ENCODE measurements around the gene EFNA4.

EFNA4 gene

DNA sequence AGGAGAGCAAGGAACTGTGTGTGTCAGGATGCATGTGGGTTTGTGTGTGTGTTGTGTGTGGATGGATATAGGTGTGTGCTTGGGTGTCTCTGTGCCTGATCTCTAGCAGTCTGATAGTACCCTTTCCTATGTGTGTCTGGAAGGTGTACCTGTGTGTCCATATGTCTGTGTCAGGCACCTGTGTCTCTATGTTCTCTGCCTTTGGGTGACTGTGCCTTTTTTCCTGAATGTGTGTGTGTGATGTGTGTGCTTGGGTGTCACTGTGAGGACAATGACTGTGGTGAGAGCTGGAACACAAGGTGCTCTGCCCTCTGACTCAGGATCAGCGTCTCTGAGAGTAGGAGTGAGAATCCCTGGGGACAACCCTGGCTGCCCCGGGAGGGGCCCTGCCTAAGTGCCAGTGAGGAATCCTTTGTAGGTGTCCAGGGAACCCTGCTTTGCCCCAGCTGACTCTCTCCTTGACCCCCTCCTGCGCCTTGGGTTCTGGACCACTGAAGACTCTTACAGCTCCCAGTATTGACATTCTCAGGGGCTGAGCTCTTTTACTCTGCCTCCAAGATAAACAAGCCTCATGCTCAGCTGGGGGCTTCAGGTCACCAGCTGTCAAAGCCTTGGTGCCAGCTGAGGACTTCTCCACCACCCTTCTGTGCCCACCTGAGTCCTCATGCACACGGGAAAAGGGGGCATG is 14.4 kb downstream of the EFNA4 start:
- TF ChIP-seq, protein P1, sequence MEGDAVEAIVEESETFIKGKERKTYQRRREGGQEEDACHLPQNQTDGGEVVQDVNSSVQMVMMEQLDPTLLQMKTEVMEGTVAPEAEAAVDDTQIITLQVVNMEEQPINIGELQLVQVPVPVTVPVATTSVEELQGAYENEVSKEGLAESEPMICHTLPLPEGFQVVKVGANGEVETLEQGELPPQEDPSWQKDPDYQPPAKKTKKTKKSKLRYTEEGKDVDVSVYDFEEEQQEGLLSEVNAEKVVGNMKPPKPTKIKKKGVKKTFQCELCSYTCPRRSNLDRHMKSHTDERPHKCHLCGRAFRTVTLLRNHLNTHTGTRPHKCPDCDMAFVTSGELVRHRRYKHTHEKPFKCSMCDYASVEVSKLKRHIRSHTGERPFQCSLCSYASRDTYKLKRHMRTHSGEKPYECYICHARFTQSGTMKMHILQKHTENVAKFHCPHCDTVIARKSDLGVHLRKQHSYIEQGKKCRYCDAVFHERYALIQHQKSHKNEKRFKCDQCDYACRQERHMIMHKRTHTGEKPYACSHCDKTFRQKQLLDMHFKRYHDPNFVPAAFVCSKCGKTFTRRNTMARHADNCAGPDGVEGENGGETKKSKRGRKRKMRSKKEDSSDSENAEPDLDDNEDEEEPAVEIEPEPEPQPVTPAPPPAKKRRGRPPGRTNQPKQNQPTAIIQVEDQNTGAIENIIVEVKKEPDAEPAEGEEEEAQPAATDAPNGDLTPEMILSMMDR (IDR thresholded peaks at IDR 0.05; ENCODE audit: low read depth, low read length) = no peak
- peak overlapping the region; percentile 48 for H3K4me3 ChIP-seq (ENCODE audit: low read depth, low read length)
- H3K9me3 ChIP-seq = no peaks in the 10 kb centered on the region
- DNase-seq = no peak
- H3K4me1 ChIP-seq = peaks cover 14% of the 10 kb centered on the region
- H3K27me3 ChIP-seq = peaks cover 40% of the 10 kb centered on the region
- H3K36me3 ChIP-seq = no peaks in the 10 kb centered on the region

DNA sequence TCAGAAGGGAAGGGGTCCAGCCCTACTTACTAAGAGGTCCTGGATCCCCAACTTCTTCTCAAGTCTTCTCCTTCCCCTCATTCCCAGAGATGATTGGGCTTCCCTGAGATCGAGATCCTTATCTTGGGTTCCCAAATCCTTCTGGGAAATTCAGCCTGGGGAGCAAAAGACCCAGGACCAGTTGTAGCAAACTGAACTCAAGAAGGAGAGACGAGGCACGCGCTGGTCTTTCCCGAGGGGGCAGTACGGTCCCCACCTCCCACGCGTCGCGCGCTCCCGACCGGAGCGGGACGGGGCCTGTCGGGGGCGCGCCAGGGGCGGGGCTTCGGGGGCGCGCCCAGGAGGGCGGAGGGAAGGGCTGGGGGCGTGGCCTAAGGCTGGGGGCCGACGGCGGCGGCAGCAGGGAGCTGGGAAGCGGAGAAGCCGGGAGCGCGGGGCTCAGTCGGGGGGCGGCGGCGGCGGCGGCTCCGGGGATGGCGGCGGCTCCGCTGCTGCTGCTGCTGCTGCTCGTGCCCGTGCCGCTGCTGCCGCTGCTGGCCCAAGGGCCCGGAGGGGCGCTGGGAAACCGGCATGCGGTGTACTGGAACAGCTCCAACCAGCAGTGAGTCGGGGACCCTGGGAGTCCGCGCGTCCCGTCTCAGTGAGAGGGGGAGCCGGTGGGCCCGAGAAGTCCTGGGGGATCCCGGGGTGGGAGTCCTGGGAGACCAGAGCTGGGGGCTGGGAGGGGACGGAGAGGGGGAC is 15.1 kb downstream of the EFNA4 start, which contains the start of gene EFNA3:
Gene EFNA3 (plus strand): TSS at position 369 of the 741 bp plus-strand sequence. CDS start 105 bp downstream, at position 474.
- peak within 1 kb of the TSS; percentile 52 for H3K4me3 ChIP-seq (ENCODE audit: low read depth, low read length)
- H3K36me3 ChIP-seq = no peaks in the 10 kb centered on the region
- peaks cover 14% of the 10 kb centered on the region for H3K4me1 ChIP-seq
- no peaks in the 10 kb centered on the region for H3K9me3 ChIP-seq
- peak; percentile 80 for DNase-seq
- TF ChIP-seq, protein P1 (IDR thresholded peaks at IDR 0.05; ENCODE audit: low read depth, low read length) = no peak
- peaks cover 42% of the 10 kb centered on the region for H3K27me3 ChIP-seq

DNA sequence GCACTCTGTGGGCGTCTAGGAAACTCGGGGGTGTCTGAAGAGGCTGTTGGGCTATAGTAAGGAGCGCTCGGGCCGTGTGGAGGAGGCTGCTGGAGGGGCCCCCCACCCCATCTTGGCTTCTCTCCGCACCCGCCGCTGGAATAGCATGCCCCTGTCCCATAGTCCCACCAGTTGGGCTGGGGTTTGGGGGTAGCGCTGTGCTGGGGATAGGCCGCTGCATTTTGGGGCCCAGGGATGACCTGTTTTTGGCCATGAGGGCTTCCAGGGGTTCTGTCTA is 15.6 kb downstream of the EFNA4 start:
- DNase-seq = no peak
- Histone ChIP-seq H3K27me3 (peaks cover 42% of the 10 kb centered on the region), H3K36me3 (no peaks in the 10 kb centered on the region), H3K9me3 (no peaks in the 10 kb centered on the region), H3K4me3 (ENCODE audit: low read depth, low read length) (peak overlapping the region; percentile 52), H3K4me1 (peaks cover 18% of the 10 kb centered on the region)
- TF ChIP-seq, protein P1 (IDR thresholded peaks at IDR 0.05; ENCODE audit: low read depth, low read length) = no peak

DNA sequence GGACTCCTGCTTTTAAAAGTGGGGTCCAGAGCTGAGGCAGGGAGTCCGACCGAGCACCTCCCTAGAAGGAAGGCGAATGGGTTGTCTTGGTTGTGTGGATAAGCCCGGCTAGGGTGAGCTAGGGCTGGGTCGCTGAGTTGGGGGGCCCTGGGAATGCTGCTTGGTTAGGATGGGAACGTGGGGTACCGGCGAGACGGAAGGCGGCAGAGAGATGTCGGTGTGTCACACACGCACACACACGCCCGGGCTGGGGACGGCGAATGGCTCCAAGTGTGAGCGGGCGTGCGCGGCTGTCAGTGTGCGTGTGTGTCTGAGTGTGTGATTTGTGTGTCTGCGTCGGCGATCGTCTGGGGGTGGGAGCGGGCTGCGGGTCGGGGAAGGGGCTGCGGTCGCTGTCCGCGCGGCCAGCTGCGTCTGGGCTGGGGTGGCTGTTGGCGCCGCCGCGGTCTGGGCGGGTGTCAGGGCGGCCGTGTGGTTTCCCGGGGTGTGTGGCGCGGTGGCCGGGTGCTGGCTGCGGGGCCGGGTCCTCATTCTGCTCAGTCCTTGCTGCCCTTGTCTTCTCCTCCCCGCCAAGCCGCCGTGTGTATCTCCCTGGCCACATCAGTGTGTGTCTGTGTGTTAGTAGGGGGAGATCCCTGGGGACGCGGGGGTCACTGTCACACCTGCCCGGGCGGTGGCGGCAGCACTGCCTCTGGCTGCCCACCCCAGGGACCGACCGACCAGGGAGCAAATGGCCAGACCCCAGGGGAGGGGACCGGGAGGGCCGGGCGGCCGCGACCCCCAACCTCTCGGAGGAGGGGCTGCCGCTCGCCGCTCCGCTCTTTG is 16.2 kb downstream of the EFNA4 start:
- Histone ChIP-seq H3K9me3 (no peaks in the 10 kb centered on the region), H3K4me3 (ENCODE audit: low read depth, low read length) (peak overlapping the region; percentile 52), H3K27me3 (peaks cover 42% of the 10 kb centered on the region), H3K36me3 (no peaks in the 10 kb centered on the region), H3K4me1 (peaks cover 19% of the 10 kb centered on the region)
- TF ChIP-seq, protein P1 (IDR thresholded peaks at IDR 0.05; ENCODE audit: low read depth, low read length) = no peak
- DNase-seq = no peak

DNA sequence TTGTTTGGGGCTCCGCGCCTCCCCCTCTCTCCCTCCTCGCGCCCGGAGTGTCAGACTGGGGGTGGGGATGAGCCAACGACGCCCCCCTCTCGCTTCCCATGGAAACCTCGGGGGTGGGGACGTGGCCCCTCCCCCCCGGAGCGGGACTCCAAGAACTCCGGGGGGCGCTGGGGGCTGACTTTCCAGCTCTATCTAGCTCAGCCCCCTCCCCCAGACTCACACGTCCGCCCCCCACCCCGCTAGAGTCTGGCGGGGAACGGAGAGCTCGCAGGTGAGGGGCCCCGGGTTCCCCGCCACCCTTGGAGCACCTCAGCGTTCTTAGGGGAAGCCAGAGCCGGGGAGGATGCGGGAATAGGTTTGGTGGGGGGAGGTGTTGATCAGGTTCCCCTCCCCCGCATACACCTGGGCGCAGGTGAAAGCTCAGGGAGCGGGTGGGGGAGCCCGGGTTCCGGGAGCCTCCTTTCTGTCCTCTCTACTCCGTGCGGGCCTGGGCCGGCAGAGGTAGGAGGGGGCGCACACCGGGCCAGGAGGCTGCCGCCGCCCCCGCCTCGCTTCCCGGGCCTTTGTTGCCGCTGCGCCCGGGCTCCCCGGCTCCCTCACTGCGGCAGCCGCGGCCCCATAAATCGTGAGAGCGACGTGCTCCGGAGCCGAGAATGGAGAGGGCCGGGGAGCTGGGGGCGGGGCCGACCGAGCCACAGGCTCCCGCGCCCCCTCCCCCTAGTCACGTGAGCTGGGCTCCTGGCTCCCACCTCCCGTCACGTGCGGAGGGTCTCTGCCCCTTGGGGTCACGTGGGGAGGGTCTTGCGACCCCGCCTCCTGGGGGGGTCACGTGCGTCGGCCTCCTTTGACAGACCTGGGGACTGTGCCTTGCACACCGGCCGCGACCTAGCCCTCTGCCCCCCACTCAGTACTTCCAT is 17.0 kb downstream of the EFNA4 start:
- Histone ChIP-seq H3K4me1 (peaks cover 19% of the 10 kb centered on the region), H3K4me3 (ENCODE audit: low read depth, low read length) (peak overlapping the region; percentile 52), H3K36me3 (no peaks in the 10 kb centered on the region), H3K9me3 (no peaks in the 10 kb centered on the region), H3K27me3 (peaks cover 42% of the 10 kb centered on the region)
- TF ChIP-seq, protein P1 (IDR thresholded peaks at IDR 0.05; ENCODE audit: low read depth, low read length) = no peak
- peak; percentile 74 for DNase-seq
